GM12874 (cell line): ENCODE measurements around the gene AKT1S1.

Source experiments
- TF ChIP-seq, protein P1 (sequence below): IDR thresholded peaks from 2 replicates; pipeline ENCODE4 v1.5.1; 2011; ENCODE audit warnings: low read depth, mild to moderate bottlenecking, control low read depth, low read length, moderate library complexity; ENCODE audit not compliant: insufficient read depth

AKT1S1 gene

GRCh38 chr19:49895566-49896297 lies 18.6 kb upstream of the AKT1S1 start:
- TF ChIP-seq, protein P1, sequence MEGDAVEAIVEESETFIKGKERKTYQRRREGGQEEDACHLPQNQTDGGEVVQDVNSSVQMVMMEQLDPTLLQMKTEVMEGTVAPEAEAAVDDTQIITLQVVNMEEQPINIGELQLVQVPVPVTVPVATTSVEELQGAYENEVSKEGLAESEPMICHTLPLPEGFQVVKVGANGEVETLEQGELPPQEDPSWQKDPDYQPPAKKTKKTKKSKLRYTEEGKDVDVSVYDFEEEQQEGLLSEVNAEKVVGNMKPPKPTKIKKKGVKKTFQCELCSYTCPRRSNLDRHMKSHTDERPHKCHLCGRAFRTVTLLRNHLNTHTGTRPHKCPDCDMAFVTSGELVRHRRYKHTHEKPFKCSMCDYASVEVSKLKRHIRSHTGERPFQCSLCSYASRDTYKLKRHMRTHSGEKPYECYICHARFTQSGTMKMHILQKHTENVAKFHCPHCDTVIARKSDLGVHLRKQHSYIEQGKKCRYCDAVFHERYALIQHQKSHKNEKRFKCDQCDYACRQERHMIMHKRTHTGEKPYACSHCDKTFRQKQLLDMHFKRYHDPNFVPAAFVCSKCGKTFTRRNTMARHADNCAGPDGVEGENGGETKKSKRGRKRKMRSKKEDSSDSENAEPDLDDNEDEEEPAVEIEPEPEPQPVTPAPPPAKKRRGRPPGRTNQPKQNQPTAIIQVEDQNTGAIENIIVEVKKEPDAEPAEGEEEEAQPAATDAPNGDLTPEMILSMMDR = no peak

DNA sequence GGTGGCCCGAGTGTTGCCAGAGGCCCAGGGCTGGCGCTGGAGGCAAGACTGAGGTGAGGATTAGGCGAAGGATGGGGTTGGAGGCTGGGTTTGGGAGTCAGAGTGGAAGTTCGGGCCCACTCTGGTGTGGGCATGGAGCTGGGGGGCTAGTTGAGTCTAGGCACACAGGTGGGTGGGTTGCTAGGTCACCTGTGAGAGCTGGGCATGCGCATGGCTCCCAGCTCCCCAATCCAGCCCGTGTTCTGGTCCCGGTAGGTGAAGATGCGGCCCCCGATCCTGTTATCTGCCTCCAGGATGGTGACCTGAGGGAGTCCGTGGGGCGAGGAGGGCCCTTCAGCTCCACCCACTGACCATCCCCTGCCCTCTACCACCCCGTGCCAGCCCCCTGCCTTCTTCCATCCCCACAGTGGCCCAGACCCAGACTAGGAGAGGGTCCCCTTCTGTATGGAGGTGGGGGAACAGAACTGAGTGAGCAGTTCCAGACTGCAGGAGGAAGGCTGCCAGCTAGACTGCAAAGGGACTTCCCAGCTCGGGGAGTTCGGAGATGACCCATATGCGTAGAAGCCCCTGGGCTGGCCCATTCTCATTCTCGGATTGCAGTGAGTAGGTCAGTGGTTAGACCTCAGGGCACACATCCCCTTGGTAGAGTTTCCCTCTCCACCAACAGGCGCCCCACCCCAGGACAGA lies 17.9 kb upstream of the AKT1S1 start:
- TF ChIP-seq, protein P1 = no peak

DNA sequence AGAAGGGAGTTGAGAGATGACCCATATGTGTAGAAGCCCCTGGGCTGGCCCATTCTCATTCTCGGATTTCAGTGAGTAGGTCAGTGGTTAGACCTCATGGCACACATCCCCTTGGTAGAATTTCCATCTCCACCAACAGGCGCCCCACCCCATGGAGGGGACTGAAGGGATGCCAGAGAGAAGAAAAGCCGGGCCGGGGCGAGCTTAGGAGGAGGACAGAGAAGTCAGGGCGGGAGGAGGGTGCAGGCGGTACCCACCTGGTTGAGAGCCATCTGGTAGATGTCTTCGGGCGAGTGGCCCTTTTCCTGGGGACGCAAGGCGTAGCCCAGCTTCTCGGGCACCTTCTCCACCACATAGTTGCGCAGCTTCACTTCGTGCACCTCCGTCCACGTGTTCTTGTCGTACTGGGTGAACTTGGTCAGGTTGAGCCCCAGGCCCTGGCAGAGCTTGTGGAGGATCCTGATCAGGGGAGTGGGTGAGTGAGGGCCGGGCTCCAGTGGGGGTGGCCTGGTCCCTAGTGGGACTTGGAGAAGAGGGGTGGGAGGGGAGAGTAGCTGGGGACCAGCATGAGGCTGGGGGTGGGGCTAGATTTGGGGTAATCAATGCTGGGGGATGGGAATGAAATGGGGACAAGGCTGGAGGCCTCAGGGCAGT lies 17.0 kb upstream of the AKT1S1 start:
- TF ChIP-seq, protein P1 = no peak

DNA sequence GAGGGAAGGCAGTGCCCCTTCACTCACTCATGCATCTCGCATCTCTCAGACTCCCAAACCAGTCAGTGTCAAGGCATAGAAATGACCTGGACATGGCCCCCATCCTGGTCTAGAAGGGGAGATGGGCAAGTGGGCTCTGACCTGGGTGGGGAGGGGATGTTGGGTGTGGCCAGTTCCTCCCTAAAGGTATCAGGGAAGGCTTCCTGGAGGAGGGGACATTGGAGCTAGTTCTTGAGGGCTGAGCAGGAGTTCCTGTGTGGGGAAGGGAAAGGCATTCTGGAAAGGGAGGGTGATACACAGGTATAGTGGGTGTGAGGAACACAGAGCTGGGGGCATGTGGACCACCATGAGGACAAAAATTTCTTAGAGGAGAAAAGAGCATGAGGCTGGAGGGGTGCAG lies 15.6 kb upstream of the AKT1S1 start:
- TF ChIP-seq, protein P1 = no peak

- TF ChIP-seq, protein P1 = no peak
Observed at GRCh38 chr19:49891393-49891792, 14.2 kb upstream of the AKT1S1 start.

GRCh38 chr19:49890349-49891311 lies 13.5 kb upstream of the AKT1S1 start:
- TF ChIP-seq, protein P1 = no peak
